Measurements from ENCODE around the gene PRKCE.

GRCh38 chr2:46098621-46099062 is 447.2 kb downstream of the PRKCE start:
- no peak for TF ChIP-seq TCF7L2 (IDR thresholded peaks at IDR 0.05; ENCODE audit: low read depth, low read length)
- no peak for TF ChIP-seq REST (IDR thresholded peaks at IDR 0.05; ENCODE audit: insufficient read depth in 1 of 2, low read depth in 2 of 2, low read length in 1 of 2)
- TF ChIP-seq POLR2AphosphoS5 (IDR thresholded peaks at IDR 0.05; ENCODE audit: low read depth, low read length) = no peak
